Thyroid gland (tissue), 4 donors: ENCODE data around the gene TUBB6.

Source experiments
- POLR2A ChIP-seq, 2 donors: fragments of 450-650 bp; IDR thresholded peaks; one replicate each; pipeline ENCODE4 v1.6.1; 2017; ENCODE audit warnings: antibody characterized with exemption in 2 of 2, mild to moderate bottlenecking in 2 of 2, moderate library complexity in 1 of 2
- TF ChIP-seq, protein P1 (sequence below), 6 experiments: fragments of 200-600 bp in 3 of 6; fragments of 450-650 bp in 3 of 6; sonication (generic) in 3 of 6; IDR thresholded peaks; one replicate each; pipeline ENCODE4 v1.5.1; 2016 to 2019; ENCODE audit warnings: antibody characterized with exemption in 6 of 6, mild to moderate bottlenecking in 2 of 6, inconsistent platforms in 1 of 6, moderate library complexity in 1 of 6

DNA sequence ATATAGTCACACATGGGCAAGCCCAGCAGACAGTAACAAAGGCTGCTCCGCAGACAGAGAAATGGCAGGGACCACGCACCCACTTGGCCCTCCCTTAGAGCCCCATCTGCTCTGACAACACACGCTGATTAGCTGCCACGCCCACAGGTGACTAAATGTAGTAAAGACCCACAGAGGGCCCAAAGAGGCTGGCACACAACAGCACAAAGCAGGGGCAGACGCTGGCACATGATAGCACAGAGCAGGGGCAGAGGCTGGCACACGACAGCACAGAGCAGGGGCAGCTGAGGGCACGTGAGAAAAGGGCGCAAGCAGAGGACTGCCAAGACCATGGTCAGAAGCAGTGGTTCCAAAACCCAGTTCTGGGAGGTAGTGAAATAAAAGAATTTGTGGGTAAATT is 58.3 kb downstream of the TUBB6 start:
- TF ChIP-seq POLR2A (IDR thresholded peaks at IDR 0.05), result no peak
- TF ChIP-seq, protein P1, sequence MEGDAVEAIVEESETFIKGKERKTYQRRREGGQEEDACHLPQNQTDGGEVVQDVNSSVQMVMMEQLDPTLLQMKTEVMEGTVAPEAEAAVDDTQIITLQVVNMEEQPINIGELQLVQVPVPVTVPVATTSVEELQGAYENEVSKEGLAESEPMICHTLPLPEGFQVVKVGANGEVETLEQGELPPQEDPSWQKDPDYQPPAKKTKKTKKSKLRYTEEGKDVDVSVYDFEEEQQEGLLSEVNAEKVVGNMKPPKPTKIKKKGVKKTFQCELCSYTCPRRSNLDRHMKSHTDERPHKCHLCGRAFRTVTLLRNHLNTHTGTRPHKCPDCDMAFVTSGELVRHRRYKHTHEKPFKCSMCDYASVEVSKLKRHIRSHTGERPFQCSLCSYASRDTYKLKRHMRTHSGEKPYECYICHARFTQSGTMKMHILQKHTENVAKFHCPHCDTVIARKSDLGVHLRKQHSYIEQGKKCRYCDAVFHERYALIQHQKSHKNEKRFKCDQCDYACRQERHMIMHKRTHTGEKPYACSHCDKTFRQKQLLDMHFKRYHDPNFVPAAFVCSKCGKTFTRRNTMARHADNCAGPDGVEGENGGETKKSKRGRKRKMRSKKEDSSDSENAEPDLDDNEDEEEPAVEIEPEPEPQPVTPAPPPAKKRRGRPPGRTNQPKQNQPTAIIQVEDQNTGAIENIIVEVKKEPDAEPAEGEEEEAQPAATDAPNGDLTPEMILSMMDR (IDR thresholded peaks at IDR 0.05), result no peak
